Brain microvascular endothelial cell (primary cell): ENCODE results near the gene FANCG.

Experiments used
- DNase-seq: peaks from one replicate; pipeline ENCODE4 v3.0.0-alpha.2; 2020
- H3K27ac ChIP-seq: fragments of 250-450 bp; sonication (Bioruptor Pico); 2 replicates; pipeline ENCODE4 v1.5.1; 2020; ENCODE audit warnings: mild to moderate bottlenecking, moderate library complexity
- H3K27me3 ChIP-seq: fragments of 250-450 bp; sonication (Bioruptor Pico); replicated peaks from 2 replicates; pipeline ENCODE4 v1.5.1; 2020; ENCODE audit warnings: mild to moderate bottlenecking
- H3K36me3 ChIP-seq: fragments of 250-450 bp; sonication (Bioruptor Pico); replicated peaks from 2 replicates; pipeline ENCODE4 v1.5.1; 2020; ENCODE audit warnings: mild to moderate bottlenecking
- H3K4me3 ChIP-seq: 2 replicates; pipeline ENCODE4 v1.5.1; 2011; ENCODE audit warnings: low read depth, mild to moderate bottlenecking, control low read depth, low read length, moderate library complexity
- in situ Hi-C: cut with HindIII; loops from 2 replicates; pipeline ENCODE4 v1.10.0; 2017; ENCODE audit warnings: low sequenced_read_pairs, low pct_ligation_motif_present
- TF ChIP-seq, protein P1 (sequence below): IDR thresholded peaks from 2 replicates; pipeline ENCODE4 v1.5.1; 2011; ENCODE audit warnings: low read depth, mild to moderate bottlenecking, moderate library complexity, low read length, control low read depth, inconsistent platforms; ENCODE audit errors: missing control alignments

The FANCG gene

DNA sequence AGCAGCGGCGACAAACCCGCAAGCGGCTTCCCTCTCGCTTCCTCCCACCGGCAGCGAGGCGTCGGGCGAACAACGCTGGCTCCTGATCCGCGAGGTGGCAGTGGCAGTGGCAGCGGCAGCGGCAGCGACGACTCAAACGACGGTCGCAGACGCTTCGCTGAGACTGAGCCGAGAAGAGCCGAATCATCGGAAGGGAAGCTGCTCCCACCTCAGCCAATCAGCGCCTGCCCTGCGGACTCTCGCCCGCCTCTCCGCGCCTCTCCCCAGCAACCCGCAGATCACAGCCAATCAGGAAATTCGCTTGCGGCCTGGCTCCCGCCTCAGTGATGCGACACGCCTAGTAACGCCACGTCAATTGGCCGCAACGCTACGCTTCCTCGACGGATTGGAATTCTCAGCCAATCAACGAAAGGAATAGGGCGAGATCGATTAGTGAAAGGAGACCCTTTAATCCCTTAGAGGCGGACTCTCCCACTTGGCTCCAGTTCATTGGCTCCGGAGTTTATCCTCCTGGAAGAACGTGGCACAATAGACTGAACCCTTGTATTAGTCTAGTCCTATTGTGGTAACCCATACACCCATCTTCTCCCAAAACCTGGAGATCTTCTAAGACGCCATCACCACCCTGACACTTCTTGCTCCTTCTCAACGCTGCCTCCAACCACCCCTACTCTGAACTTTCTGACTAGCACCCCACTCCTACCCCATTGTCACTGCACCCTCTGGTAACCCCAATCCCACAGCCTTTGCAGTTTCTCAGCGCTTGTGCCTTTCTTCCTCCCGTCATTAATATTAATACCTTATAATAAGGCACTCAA lies 7.1 kb downstream of the FANCG start, which contains the start of gene VCP:
Gene VCP, minus strand, starts transcription at position 165 of the 818 bp plus-strand sequence. CDS start 272 bp downstream, outside the sequence.
- Histone ChIP-seq H3K36me3 (peaks cover 11% of the 10 kb centered on the region), H3K27ac (peak within 1 kb of the TSS; percentile 97), H3K4me3 (peak within 1 kb of the TSS; percentile 90), H3K27me3 (no peaks in the 10 kb centered on the region)
- TF ChIP-seq, protein P1, sequence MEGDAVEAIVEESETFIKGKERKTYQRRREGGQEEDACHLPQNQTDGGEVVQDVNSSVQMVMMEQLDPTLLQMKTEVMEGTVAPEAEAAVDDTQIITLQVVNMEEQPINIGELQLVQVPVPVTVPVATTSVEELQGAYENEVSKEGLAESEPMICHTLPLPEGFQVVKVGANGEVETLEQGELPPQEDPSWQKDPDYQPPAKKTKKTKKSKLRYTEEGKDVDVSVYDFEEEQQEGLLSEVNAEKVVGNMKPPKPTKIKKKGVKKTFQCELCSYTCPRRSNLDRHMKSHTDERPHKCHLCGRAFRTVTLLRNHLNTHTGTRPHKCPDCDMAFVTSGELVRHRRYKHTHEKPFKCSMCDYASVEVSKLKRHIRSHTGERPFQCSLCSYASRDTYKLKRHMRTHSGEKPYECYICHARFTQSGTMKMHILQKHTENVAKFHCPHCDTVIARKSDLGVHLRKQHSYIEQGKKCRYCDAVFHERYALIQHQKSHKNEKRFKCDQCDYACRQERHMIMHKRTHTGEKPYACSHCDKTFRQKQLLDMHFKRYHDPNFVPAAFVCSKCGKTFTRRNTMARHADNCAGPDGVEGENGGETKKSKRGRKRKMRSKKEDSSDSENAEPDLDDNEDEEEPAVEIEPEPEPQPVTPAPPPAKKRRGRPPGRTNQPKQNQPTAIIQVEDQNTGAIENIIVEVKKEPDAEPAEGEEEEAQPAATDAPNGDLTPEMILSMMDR: no peak
- in situ Hi-C loops: no loop called here
- peak; percentile 99 for DNase-seq

DNA sequence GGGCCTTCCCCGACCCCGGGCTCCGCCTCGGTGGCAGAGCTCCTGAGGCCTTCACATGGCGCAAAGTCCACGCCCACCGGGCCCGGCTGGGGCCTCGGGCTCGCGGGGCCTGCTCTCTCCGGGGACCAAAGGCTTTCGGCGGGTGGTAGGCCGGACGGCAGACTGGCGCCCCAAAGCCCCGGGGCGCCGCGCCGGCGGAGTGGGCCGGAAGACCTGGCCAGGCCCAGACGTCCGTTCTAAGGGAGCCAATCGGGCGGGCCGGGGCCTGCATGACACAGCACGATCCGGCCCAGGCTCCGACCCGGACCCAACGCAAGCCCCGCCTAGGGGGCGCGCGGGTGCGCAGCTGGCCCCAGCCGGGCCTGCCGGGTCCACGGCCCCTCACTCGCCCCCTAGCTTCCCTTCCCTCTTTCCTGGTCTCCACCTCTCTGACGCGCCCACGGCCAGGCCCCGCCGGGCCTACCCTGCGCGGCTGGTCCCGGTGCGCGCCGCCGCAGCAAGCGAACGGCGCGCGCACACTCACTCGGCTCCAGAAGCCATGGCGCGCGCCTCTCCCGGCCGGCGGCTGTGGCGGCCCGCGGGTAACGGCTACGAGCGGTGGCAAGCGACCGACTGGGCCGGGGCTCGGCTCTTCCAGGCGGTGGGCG lies 7.8 kb downstream of the FANCG start:
- TF ChIP-seq, protein P1: peak; percentile 11
- Histone ChIP-seq H3K4me3 (peak overlapping the region; percentile 90), H3K27ac (peak overlapping the region; percentile 97), H3K36me3 (peaks cover 19% of the 10 kb centered on the region), H3K27me3 (no peaks in the 10 kb centered on the region)
- DNase-seq: peak; percentile 71
- in situ Hi-C loops: no loop called here

DNA sequence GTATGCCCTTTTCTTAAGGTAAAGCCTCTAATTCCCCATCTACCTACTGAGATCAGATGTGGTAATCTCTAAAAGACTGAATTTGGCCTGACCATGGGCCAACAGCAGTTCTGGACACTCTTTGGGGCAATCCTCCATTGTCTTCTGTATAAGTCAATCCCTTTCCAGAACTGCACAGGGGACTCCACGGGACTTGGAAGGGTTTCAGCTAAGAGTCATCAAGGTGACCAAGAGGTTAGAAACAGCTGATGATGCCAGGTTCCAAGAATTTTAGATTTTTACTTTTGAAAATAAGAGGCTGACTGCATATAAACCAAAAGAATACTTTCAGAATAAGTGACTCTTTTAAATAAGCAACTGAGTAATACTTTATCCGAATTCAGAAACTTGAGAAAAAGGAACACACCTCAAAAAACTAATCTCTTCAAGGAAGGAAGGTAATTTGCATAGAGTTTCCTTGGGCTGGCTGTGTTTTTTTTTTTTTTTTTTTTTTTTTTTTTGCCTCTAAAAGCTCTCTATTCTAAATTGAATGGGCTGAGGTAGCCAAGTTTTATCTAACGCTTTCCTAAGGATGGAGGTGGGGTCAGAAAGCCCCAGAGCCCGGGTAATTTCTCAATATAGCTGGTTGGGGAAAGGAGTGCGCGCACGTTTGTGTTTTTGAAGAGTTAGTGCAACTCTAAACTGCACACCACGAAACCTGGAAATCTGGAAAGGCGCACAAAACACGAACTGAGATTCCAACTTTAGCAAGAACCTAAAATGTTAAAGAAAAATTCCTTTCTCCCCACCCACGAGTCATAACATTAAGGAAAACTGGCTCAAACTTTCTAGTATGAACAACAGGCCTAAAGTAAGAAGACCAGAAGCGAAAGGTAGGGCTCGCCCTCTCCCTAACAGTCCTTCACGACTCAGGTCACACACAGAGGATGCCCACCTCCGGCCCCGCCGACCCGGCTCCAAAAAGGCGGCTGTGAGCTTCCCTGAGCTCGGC lies 8.6 kb downstream of the FANCG start:
- in situ Hi-C loops: no loop called here
- DNase-seq: peak; percentile 9
- Histone ChIP-seq H3K36me3 (peaks cover 26% of the 10 kb centered on the region), H3K27me3 (no peaks in the 10 kb centered on the region), H3K27ac (peak overlapping the region; percentile 97), H3K4me3 (peak overlapping the region; percentile 90)
- TF ChIP-seq, protein P1: no peak

DNA sequence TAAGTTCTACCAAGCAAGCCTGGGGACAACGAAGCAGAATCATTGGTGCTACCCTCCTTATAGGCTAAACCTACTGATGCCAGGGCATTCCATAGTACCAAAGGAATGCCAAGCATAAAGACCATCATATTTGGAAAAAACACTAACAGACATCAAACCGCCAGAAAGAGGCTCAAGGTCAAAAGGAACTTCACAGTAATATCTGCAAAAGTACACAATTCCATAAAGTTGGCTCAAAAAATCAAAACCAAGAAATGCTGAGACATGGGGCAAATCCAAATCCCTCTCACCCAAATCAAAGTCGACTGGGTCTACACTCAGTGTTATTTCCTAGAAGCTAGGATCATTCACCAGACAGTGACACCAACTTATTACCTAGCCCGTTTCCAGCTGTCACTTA lies 10.7 kb downstream of the FANCG start:
- Histone ChIP-seq H3K36me3 (peaks cover 47% of the 10 kb centered on the region), H3K27ac (no peak overlapping the region), H3K27me3 (no peaks in the 10 kb centered on the region), H3K4me3 (no peak overlapping the region)
- TF ChIP-seq, protein P1: no peak
- in situ Hi-C loops: no loop called here
- DNase-seq: no peak

DNA sequence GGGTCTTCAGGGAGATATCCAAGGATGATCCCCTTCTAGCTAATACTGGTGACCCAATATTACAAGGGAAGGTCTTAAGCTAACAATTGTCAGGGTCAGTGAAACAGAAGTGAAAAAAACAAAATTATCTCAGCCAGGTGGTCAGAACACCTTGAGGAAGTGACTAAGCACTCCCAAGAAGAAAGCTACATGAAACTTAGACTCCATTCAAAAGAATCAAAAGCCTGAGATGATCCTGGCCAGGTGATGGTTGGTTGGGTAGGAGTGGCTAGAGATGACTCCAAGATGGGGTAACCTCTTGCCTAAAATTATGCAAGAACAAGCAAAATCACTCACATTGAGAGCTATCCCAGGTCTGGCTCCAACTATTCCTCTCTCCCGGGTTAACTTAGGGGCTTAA lies 12.7 kb downstream of the FANCG start:
- Histone ChIP-seq H3K27ac (no peak overlapping the region), H3K36me3 (peaks cover 66% of the 10 kb centered on the region), H3K4me3 (no peak overlapping the region), H3K27me3 (no peaks in the 10 kb centered on the region)
- TF ChIP-seq, protein P1: no peak
- in situ Hi-C loops: no loop called here
- DNase-seq: no peak
